Natural killer cell treated with Interleukin-12 subunit alpha and Interleukin-12 subunit beta and Interleukin-15 and Interleukin-18, amount 100 ng/mL, for 72 hours (primary cell): ENCODE measurements around the gene MAMLD1. TPM values are rescaled to one million over a fixed set of nuclear protein-coding genes. Genes with fewer than 3 reads are reported as not detected.

Experiments used
- ATAC-seq, 2 donors: fragments of 150-1000 bp; cut with Tn5 transposase in 1 of 2; sonication (Bioruptor Pico), chemical (Tn5 transposase) in 1 of 2; 2 replicates each; pipeline ENCODE4 v1.10.0; 2021
- DNase-seq: peaks from one replicate; pipeline ENCODE4 v3.0.0; 2022; ENCODE audit warnings: low spot score
- H3K27ac Mint-ChIP-seq, 2 donors: 1 replicate in 1 of 2; 2 replicates in 1 of 2; pipeline ENCODE4 v1.8.0; 2022; ENCODE audit warnings: mixed read lengths in 2 of 2, mild to moderate bottlenecking in 1 of 2, moderate library complexity in 1 of 2
- H3K27me3 Mint-ChIP-seq, 2 donors: 1 replicate in 1 of 2; 2 replicates in 1 of 2; pipeline ENCODE4 v1.8.0; 2022; ENCODE audit warnings: mixed read lengths in 2 of 2
- H3K36me3 Mint-ChIP-seq: one replicate; pipeline ENCODE4 v1.8.0; 2022; ENCODE audit warnings: mixed read lengths
- H3K4me1 Mint-ChIP-seq, 2 donors: 1 replicate in 1 of 2; 2 replicates in 1 of 2; pipeline ENCODE4 v1.8.0; 2022; ENCODE audit warnings: low read depth in 2 of 2, mixed read lengths in 2 of 2, mild to moderate bottlenecking in 1 of 2
- H3K4me3 Mint-ChIP-seq: one replicate; pipeline ENCODE4 v1.8.0; 2022; ENCODE audit warnings: mixed read lengths
- H3K9me3 Mint-ChIP-seq: 2 replicates; pipeline ENCODE4 v1.8.0; 2022; ENCODE audit warnings: mixed read lengths
- total RNA-seq, 2 donors: library from RNA; stranded (reverse); gene quantifications; one replicate each; pipeline ENCODE4 v1.2.3, GENCODE V29; 2022

Gene MAMLD1
- total RNA-seq, 2 donors from 2014 or later: 2.0 to 3.5 TPM

DNA sequence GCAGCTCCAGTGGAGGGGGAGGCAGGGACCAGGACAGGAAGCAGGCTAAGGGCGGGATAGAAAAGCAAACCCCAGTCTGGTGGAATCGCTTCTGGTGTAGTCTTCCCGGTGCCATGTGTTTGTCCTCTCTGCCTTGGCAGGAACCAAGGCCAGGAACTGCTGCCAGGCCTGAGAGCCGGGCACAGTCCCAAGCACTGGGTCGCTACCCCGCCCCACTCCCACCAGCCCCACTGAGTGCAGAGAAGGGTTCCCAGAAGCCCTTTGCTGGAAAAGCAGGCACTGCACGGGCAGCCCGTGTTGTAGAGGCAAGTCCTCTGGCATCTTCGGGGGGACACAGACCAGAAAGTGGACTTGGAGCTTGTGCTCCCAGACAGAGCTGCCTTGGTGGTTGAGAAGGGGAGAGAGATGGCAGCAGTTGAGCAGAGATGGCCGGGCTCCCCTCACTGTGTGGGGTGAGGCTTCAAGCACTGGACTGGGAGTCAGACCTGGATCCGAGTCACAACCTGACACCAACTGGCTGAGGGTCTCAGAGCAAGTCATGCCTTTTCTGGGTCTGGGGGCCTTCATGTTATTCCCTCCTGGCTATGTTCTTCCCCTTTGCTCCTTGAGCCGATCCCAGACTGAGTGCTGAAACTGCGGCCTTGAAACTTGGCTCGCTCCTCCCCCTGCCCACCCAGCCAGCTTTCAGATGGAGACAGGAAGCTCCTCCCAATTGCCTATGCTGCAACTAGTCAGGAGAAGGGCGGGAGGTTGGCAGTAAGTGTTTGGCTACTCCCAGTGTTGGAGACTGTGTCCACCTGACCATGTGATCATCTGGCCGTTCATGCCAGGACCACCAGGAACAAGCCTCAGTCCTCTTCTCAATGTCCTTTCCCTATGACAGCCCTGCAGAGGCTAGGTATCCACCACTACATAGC, 145.6 kb downstream of the MAMLD1 start:
- DNase-seq: peak; percentile 54
- Mint-ChIP-seq H3K27me3 (peaks cover 0 to 11% of the 10 kb centered on the region in 2 donors), H3K9me3 (no peaks in the 10 kb centered on the region), H3K4me3 (no peak overlapping the region), H3K36me3 (no peaks in the 10 kb centered on the region), H3K4me1 (no peaks in the 10 kb centered on the region), H3K27ac (no peak overlapping the region)
- no peak for ATAC-seq

DNA sequence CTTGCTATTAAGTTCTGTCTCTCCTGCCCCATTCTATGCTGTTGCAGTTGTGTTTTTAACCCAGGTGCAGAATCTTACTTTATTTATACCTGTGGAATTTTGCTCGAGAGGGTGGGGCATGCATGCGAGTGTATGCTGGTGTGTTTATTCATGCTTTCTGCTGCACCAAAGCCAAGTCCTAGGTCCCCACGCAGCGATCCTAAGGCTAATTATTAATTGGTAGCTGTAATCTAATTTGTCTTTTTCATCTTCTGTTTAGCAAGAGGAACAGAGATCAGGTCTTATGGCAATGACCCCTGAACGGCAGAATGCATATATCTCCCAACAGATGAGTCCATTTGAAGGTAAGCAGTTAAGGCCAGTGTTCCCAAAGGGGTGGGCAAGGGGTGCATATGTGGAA, 146.6 kb downstream of the MAMLD1 start:
- ATAC-seq (no peak), DNase-seq (no peak)
- no peaks in the 10 kb centered on the region for H3K9me3 Mint-ChIP-seq
- H3K4me3 Mint-ChIP-seq: no peak overlapping the region
- H3K27me3 Mint-ChIP-seq: peaks cover 0 to 15% of the 10 kb centered on the region in 2 donors
- H3K4me1 Mint-ChIP-seq: no peaks in the 10 kb centered on the region
- H3K27ac Mint-ChIP-seq: no peak overlapping the region
- H3K36me3 Mint-ChIP-seq: no peaks in the 10 kb centered on the region

DNA sequence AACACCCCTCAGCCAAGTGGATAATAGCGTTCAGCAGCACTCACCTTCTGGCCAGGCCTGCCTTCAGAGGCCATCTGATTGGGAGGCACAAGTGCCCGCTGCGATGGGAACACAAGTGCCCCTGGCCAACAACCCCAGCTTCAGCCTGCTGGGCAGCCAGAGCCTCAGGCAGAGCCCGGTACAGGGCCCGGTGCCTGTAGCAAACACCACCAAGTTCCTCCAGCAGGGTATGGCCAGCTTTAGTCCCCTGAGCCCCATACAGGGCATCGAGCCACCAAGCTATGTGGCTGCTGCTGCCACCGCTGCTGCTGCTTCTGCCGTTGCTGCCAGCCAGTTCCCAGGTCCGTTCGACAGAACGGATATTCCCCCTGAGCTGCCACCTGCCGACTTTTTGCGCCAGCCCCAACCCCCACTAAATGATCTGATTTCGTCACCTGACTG, 149.4 kb downstream of the MAMLD1 start:
- ATAC-seq: no peak
- Mint-ChIP-seq H3K4me1 (no peaks in the 10 kb centered on the region), H3K27ac (no peak overlapping the region), H3K36me3 (no peaks in the 10 kb centered on the region), H3K9me3 (no peaks in the 10 kb centered on the region), H3K4me3 (no peak overlapping the region), H3K27me3 (peaks cover 0 to 30% of the 10 kb centered on the region in 2 donors)
- no peak for DNase-seq

DNA sequence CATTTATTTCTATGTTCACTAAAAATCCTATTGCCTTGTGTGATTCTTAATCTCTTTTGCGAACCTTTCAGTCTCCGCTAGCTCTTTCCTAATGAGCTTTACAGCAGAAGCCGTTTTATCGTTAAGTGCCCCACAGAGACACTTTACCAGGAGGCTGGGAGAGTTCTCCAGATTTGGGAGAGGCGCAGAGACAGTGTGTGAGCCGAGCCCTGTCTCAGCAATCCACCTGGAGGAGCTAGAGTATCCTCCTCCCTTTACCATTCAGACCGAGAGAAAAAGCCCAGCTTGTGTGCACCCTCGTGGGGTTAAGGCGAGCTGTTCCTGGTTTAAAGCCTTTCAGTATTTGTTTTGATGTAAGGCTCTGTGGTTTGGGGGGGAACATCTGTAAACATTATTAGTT, 150.4 kb downstream of the MAMLD1 start:
- Mint-ChIP-seq H3K4me3 (no peak overlapping the region), H3K27ac (no peak overlapping the region), H3K36me3 (no peaks in the 10 kb centered on the region), H3K9me3 (no peaks in the 10 kb centered on the region), H3K4me1 (no peaks in the 10 kb centered on the region), H3K27me3 (peaks cover 0 to 29% of the 10 kb centered on the region in 2 donors)
- peak; percentile 44 for DNase-seq
- no peak for ATAC-seq

DNA sequence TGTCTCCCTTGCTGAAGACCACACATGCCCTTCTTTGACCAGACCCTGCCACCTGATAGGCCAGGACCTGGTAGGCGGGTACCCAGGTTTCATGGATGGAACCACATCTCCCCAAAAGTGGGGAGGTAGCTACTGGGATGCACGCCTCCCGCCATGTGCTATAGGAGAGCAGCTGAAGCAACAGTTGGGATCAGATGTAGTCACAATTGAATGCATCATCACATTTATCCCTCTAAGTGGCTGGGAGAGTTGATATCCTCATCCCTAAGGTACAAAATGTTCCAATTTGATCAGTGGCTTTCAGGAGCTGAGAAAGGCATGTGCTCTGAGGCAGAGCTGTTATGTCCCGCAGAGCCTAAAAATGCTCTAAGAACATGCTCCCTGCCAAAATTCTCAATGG, 151.3 kb downstream of the MAMLD1 start:
- Mint-ChIP-seq H3K9me3 (no peaks in the 10 kb centered on the region), H3K4me3 (no peak overlapping the region), H3K27ac (no peak overlapping the region), H3K27me3 (peaks cover 0 to 27% of the 10 kb centered on the region in 2 donors), H3K36me3 (no peaks in the 10 kb centered on the region), H3K4me1 (no peaks in the 10 kb centered on the region)
- DNase-seq (no peak), ATAC-seq (no peak)

DNA sequence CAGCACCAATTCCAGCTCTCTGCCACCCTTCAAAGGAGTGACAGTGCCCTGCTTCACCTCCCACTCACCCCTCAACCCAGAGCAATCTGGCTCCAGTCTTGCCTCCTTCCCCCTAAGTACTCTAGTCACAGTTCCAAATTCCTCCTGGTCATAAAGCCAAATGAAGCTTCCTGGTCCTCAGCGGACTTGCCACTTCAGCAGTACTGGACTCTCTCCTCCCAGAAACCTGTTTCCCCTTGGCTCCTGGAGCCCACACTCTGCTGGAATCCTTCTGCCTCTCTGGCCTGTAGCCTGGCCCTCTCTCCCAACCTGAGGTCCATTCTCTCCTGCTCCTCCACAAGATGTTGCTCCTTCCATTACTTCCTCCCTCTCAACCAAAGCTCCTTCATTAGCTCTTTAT, 152.7 kb downstream of the MAMLD1 start:
- Mint-ChIP-seq H3K4me3 (no peak overlapping the region), H3K9me3 (no peaks in the 10 kb centered on the region), H3K4me1 (no peaks in the 10 kb centered on the region), H3K27ac (no peak overlapping the region), H3K36me3 (no peaks in the 10 kb centered on the region), H3K27me3 (peaks cover 0 to 27% of the 10 kb centered on the region in 2 donors)
- DNase-seq: peak; percentile 12
- ATAC-seq: no peak

DNA sequence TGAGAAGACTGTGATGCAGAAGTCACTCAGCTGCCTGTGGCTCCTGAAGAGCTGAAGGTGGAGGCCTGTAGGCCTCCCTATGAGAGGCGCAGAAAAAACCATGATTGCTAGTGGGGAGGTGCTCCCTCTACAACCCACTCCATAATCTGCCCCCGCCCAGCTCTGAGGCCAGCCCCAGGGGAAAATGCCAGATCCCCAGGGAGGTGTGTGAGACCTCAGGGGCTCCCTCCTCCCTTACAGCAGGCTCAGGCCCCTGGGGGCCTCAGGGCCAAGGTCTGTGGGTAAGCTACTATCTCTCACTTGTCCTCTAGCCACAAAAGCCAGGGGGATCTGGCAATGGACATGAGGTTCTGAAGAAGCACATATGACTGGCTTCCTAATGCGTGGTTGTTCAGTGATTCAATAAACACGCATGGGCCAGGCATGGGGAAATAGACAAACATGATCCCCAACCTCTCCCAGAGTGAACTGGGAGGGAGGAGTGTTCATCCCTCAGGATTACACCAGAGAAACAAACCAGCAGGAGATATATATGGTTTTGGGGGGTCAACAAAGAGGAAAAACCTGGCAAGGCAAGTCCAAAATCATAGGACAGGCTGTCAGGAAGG, 154.3 kb downstream of the MAMLD1 start:
- Mint-ChIP-seq H3K4me3 (no peak overlapping the region), H3K27me3 (peaks cover 0 to 30% of the 10 kb centered on the region in 2 donors), H3K4me1 (no peaks in the 10 kb centered on the region), H3K36me3 (no peaks in the 10 kb centered on the region), H3K27ac (no peak overlapping the region), H3K9me3 (no peaks in the 10 kb centered on the region)
- ATAC-seq (no peak), DNase-seq (no peak)

DNA sequence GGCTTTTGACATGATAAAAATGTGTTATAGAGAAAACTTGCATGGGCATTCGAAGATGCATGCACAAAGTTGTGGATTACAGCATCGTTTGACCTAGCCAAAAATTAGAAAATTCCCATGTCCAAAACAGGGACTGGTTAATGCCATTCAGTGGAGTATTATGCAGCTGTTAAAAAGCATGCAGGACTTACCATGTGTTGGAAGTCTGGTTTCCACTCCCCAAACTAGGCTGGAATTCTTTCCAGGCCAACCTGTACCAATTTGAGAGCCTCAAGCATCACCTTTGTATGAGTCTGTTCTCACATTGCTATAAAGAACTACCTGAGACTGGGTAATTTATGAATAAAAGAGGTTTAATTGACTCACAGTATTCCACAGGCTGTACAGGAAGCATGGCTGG, 159.4 kb downstream of the MAMLD1 start:
- Mint-ChIP-seq H3K27ac (no peak overlapping the region), H3K4me1 (no peaks in the 10 kb centered on the region), H3K36me3 (no peaks in the 10 kb centered on the region), H3K27me3 (peaks cover 0 to 17% of the 10 kb centered on the region in 2 donors), H3K4me3 (no peak overlapping the region), H3K9me3 (no peaks in the 10 kb centered on the region)
- DNase-seq (no peak), ATAC-seq (no peak)

DNA sequence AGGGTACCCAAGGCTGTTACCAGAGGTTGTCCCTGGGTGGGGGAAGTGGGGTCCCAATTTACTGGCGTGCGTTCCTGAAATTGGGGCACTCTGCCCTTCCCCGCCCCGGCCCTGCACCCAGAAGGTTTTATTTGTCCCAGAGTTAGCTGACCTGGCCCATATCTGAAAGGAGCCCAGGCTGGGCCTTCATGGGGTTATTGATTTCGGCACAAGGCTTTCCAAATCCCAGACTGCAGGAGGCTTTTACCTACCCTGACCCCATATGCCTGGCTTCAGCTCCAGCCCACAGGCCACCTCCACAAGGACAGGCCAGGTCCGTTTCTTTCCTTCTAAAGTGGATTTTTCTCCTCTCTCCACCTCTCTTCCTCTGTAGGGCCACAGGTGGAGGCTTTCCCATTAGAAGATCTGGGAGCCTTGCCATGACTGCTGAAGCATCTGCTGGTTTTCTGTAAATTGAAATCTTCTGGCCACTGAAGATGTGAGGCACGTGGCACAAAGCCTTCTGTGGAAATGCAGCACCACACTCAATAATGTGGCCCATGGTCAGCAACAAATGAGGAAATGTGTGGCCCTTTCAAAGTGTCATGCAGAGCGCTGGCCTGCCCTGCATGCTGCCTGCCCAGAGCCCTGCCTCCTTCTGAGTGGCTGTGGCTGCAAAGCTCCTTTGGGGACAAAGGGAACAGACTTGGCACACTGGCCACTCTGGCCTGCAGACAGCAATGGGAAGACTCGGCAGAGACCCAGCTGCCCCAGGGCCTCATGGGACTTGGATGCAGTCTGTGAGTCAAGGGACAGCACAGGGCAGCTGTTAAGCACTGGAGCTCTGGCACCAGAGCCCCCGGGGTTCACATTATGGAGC, 162.2 kb downstream of the MAMLD1 start:
- no peak overlapping the region for H3K4me3 Mint-ChIP-seq
- peaks cover 0 to 12% of the 10 kb centered on the region in 2 donors for H3K27me3 Mint-ChIP-seq
- no peak overlapping the region for H3K27ac Mint-ChIP-seq
- no peaks in the 10 kb centered on the region for H3K9me3 Mint-ChIP-seq
- H3K36me3 Mint-ChIP-seq: no peaks in the 10 kb centered on the region
- DNase-seq (no peak), ATAC-seq (no peak)
- no peaks in the 10 kb centered on the region for H3K4me1 Mint-ChIP-seq

DNA sequence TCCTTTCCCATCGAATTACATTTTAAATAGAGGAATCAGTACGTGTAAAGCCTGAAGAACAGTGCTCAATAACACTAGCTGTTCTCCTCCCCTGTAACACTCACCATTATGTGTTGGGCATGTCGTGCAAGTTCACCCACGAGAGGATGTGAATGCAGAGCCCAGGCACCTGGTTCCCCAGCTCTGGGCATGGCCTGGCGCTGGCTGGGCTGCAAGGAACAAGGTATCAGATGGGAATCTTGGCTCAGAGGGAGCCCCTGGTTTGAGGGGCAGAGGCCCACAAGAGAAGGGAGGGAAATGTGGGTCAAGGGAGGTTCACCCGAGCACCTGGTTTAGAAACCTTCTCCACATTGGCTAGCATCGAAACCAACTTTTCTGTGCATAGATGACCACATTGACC, 163.6 kb downstream of the MAMLD1 start:
- Mint-ChIP-seq H3K27ac (no peak overlapping the region), H3K9me3 (no peaks in the 10 kb centered on the region), H3K36me3 (no peaks in the 10 kb centered on the region), H3K4me3 (no peak overlapping the region), H3K4me1 (no peaks in the 10 kb centered on the region), H3K27me3 (peaks cover 0 to 9% of the 10 kb centered on the region in 2 donors)
- ATAC-seq (no peak), DNase-seq (no peak)

DNA sequence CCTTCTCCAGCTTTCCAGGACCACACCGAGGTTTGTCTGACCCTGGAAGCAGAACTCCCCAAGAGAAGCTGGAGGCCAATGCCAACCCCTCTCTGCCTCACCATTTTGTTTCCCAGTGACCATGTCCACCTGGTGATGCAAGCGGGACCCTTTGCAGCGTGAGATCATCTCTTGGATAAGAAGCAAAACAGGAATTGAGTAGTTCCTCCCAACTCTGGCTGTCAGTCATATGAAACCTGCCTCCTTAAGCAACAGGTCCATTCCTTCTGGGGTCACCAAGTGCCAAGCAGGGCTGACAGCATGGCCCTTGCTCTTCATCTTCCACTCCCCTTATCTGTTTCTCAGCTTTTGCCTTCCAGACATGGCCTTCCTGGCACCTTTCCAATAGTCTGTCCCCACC, 164.0 kb downstream of the MAMLD1 start:
- no peaks in the 10 kb centered on the region for H3K4me1 Mint-ChIP-seq
- H3K4me3 Mint-ChIP-seq: no peak overlapping the region
- H3K9me3 Mint-ChIP-seq: no peaks in the 10 kb centered on the region
- DNase-seq (no peak), ATAC-seq (no peak)
- peaks cover 0 to 9% of the 10 kb centered on the region in 2 donors for H3K27me3 Mint-ChIP-seq
- no peak overlapping the region for H3K27ac Mint-ChIP-seq
- H3K36me3 Mint-ChIP-seq: no peaks in the 10 kb centered on the region

DNA sequence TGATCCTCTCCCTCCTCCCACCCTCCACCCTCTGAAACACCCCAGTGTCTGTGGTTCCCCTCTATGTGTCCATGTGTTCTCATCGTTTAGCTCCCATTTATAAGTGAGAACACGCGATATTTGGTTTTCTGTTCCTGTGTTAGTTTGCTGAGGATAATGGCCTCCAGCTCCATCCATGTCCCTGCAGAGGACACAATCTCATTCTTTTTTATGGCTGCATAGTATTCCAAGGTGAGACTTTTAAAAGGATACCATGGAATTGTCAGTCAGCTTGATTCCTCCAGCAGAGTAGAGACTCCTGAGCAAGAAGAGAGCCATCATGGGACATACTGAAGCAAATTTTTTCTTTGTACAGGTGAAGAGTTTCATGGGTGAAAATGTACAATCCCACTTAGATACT, 166.5 kb downstream of the MAMLD1 start:
- Mint-ChIP-seq H3K36me3 (peaks cover 11% of the 10 kb centered on the region), H3K4me3 (no peak overlapping the region), H3K4me1 (no peaks in the 10 kb centered on the region), H3K9me3 (peaks cover 7% of the 10 kb centered on the region), H3K27me3 (peaks cover 0 to 8% of the 10 kb centered on the region in 2 donors), H3K27ac (no peak overlapping the region)
- DNase-seq: no peak
- no peak for ATAC-seq

DNA sequence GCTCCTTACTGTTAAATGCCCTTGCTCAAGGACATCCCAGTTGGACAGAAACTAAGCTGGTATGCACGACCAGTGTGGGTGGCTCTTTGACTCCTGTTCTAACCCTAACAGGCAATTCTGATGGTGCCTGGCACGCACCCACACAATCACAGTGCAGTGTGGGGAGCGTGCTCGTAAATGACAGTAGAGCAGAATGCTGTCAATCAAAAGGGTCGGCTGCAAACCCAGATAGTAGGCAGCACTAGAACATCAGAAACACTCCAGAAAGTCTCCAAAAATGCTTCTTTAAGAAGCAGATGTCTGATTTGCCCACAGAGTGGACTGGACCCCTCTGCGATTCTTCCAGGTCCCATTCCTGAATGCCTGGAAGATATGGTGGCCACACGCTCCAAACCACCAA, 167.7 kb downstream of the MAMLD1 start:
- H3K4me1 Mint-ChIP-seq: no peaks in the 10 kb centered on the region

More for the DNA sequence above, 167.7 kb downstream of the MAMLD1 start:
- Mint-ChIP-seq H3K27ac (no peak overlapping the region), H3K36me3 (peaks cover 12% of the 10 kb centered on the region), H3K9me3 (peaks cover 7% of the 10 kb centered on the region), H3K27me3 (peaks cover 0 to 11% of the 10 kb centered on the region in 2 donors), H3K4me3 (no peak overlapping the region)
- no peak for ATAC-seq
- DNase-seq: no peak
